ENCODE data around the gene ROM1.
"Not testable (repeated sequence)": the region's sequence is repeated elsewhere in the genome, so short reads cannot be mapped to it uniquely, and the experiment has no call there.

Gene ROM1

GRCh38 chr11:62612366-62613290 lies at the start of gene ROM1, which contains the start of gene EML3:
TSS of gene ROM1 (plus strand) at chr11:62613257. CDS start at chr11:62613282, 25 bp downstream.
TSS of gene EML3 (minus strand) at chr11:62612775. CDS start at chr11:62612457, 318 bp downstream.
- peak; percentile 46 to 49 for DNase-seq (ENCODE audit: low read depth in 2 of 2)

GRCh38 chr11:62565100-62565802 lies 47.8 kb upstream of the ROM1 start:
- no peak for DNase-seq (ENCODE audit: low read depth in 2 of 2)

GRCh38 chr11:62566247-62566646 lies 46.8 kb upstream of the ROM1 start:
- DNase-seq (ENCODE audit: low read depth in 2 of 2) = no peak

GRCh38 chr11:62567018-62567633 lies 45.9 kb upstream of the ROM1 start:
- no peak for DNase-seq (ENCODE audit: low read depth in 2 of 2)

GRCh38 chr11:62569611-62570010 lies 43.4 kb upstream of the ROM1 start:
- DNase-seq (ENCODE audit: low read depth in 2 of 2) = no peak

GRCh38 chr11:62570903-62571302 lies 42.2 kb upstream of the ROM1 start:
- not testable (repeated sequence) for DNase-seq (ENCODE audit: low read depth in 2 of 2)

GRCh38 chr11:62571493-62571892 lies 41.6 kb upstream of the ROM1 start:
- not testable (repeated sequence) for DNase-seq (ENCODE audit: low read depth in 2 of 2)

GRCh38 chr11:62572431-62572830 lies 40.6 kb upstream of the ROM1 start:
- no peak for DNase-seq (ENCODE audit: low read depth in 2 of 2)

- DNase-seq (ENCODE audit: low read depth in 2 of 2) = no peak
Measured at GRCh38 chr11:62573006-62573591, 40.0 kb upstream of the ROM1 start.

- peak; percentile 100 for DNase-seq (ENCODE audit: low read depth in 2 of 2)
Measured at GRCh38 chr11:62573592-62574362, 39.3 kb upstream of the ROM1 start, which contains the start of gene EEF1G. TSS of gene EEF1G (minus strand) at chr11:62573891. CDS start at chr11:62573842, 49 bp downstream.

GRCh38 chr11:62574363-62575071 lies 38.5 kb upstream of the ROM1 start:
- DNase-seq (ENCODE audit: low read depth in 2 of 2) = no peak

GRCh38 chr11:62575156-62575555 lies 37.9 kb upstream of the ROM1 start:
- DNase-seq (ENCODE audit: low read depth in 2 of 2) = no peak

GRCh38 chr11:62575837-62576236 lies 37.2 kb upstream of the ROM1 start:
- DNase-seq (ENCODE audit: low read depth in 2 of 2) = no peak

- DNase-seq (ENCODE audit: low read depth in 2 of 2) = no peak
Measured at GRCh38 chr11:62577046-62577714, 35.9 kb upstream of the ROM1 start.

- no peak for DNase-seq (ENCODE audit: low read depth in 2 of 2)
Measured at GRCh38 chr11:62578541-62578940, 34.5 kb upstream of the ROM1 start.

GRCh38 chr11:62579252-62579651 lies 33.8 kb upstream of the ROM1 start:
- no peak for DNase-seq (ENCODE audit: low read depth in 2 of 2)

- DNase-seq (ENCODE audit: low read depth in 2 of 2) = no peak
Measured at GRCh38 chr11:62580959-62581715, 31.9 kb upstream of the ROM1 start.

GRCh38 chr11:62581735-62582134 lies 31.3 kb upstream of the ROM1 start:
- DNase-seq (ENCODE audit: low read depth in 2 of 2) = not testable (repeated sequence)

GRCh38 chr11:62585356-62585755 lies 27.7 kb upstream of the ROM1 start:
- DNase-seq (ENCODE audit: low read depth in 2 of 2) = not testable (repeated sequence)
